ENCODE results near the gene ZAP70. TPM values are rescaled to one million over a fixed set of nuclear protein-coding genes. Genes with fewer than 3 reads are reported as not detected.

ZAP70 gene
- not detected in 2 replicates for total RNA-seq (2014; rRNA removed; shearing (Covaris generic))
- polyA plus RNA-seq (2016; fragmentation: Nextera tagmentation; extraction: Ambion mirVana), result not detected in 2 replicates

GRCh38 chr2:97713296-97714083 lies at the start of gene ZAP70:
Gene ZAP70, plus strand, starts transcription at chr2:97713576. Its CDS starts 10,461 bp downstream, at chr2:97724037.
- Histone ChIP-seq H3K9ac (no peak within 1 kb of the TSS), H4K20me1 (ENCODE audit: insufficient read depth) (no peaks in the 10 kb centered on the region), H3F3A (ENCODE audit: insufficient read depth) (no peaks in the 10 kb centered on the region), H3K27ac (no peak within 1 kb of the TSS), H3K36me3 (ENCODE audit: low read depth) (no peaks in the 10 kb centered on the region), H3K27me3 (replicated peaks; ENCODE audit: insufficient read depth) (no peaks in the 10 kb centered on the region), H3K9me2 (ENCODE audit: insufficient read depth) (no peaks in the 10 kb centered on the region), H2AFZ (no peak within 1 kb of the TSS), H3K9me3 (ENCODE audit: low read depth) (no peaks in the 10 kb centered on the region), H3K79me2 (ENCODE audit: insufficient read depth) (no peaks in the 10 kb centered on the region), H3K4me2 (ENCODE audit: unreplicated experiment) (no peak within 1 kb of the TSS), H3K4me1 (ENCODE audit: insufficient read depth) (no peaks in the 10 kb centered on the region), H3K4me3 (no peak within 1 kb of the TSS)
- no peak for TF ChIP-seq EZH2phosphoT487 (IDR thresholded peaks at IDR 0.05; ENCODE audit: insufficient read depth, low read depth)
- TF ChIP-seq EZH2 (IDR thresholded peaks at IDR 0.05; ENCODE audit: insufficient read depth, poor library complexity, severe bottlenecking), result no peak
- in situ Hi-C loops (cut with MboI), result no loop called here
- WGBS, 2 experiments (ENCODE audit: low coverage in 1 of 2, low lambda C conversion rate in 2 of 2, missing lambda C conversion rate in 2 of 2), result 77 to 80% methylated on average over 21 of the region's 21 CpGs
- no peak for DNase-seq

- H4K20me1 ChIP-seq (ENCODE audit: insufficient read depth), result no peaks in the 10 kb centered on the region
- no peak for DNase-seq
- peaks cover 20% of the 10 kb centered on the region for H3F3A ChIP-seq (ENCODE audit: insufficient read depth)
- H2AFZ ChIP-seq, result peak overlapping the region; percentile 80
- peak overlapping the region; percentile 77 for H3K4me3 ChIP-seq
- H3K9me3 ChIP-seq (ENCODE audit: low read depth), result no peaks in the 10 kb centered on the region
- no peaks in the 10 kb centered on the region for H3K36me3 ChIP-seq (ENCODE audit: low read depth)
- WGBS, 2 experiments (ENCODE audit: low coverage in 1 of 2, low lambda C conversion rate in 2 of 2, missing lambda C conversion rate in 2 of 2), result 0 to 5% methylated on average over 23 to 45 of the region's 46 CpGs
- peak overlapping the region; percentile 98 for H3K27ac ChIP-seq
- H3K27me3 ChIP-seq (replicated peaks; ENCODE audit: insufficient read depth), result no peaks in the 10 kb centered on the region
- H3K79me2 ChIP-seq (ENCODE audit: insufficient read depth), result peaks cover 38% of the 10 kb centered on the region
- peak overlapping the region; percentile 86 for H3K9ac ChIP-seq
- H3K4me1 ChIP-seq (ENCODE audit: insufficient read depth), result peaks cover 14% of the 10 kb centered on the region
- in situ Hi-C loops (cut with MboI), result no loop called here
- H3K4me2 ChIP-seq (ENCODE audit: unreplicated experiment), result peak overlapping the region; percentile 97
- TF ChIP-seq EZH2phosphoT487 (IDR thresholded peaks at IDR 0.05; ENCODE audit: insufficient read depth, low read depth) (no peak), EZH2 (IDR thresholded peaks at IDR 0.05; ENCODE audit: insufficient read depth, poor library complexity, severe bottlenecking) (no peak)
- no peaks in the 10 kb centered on the region for H3K9me2 ChIP-seq (ENCODE audit: insufficient read depth)
These were observed 49.8 kb upstream of the ZAP70 start for GRCh38 chr2:97663626-97663961.

DNA sequence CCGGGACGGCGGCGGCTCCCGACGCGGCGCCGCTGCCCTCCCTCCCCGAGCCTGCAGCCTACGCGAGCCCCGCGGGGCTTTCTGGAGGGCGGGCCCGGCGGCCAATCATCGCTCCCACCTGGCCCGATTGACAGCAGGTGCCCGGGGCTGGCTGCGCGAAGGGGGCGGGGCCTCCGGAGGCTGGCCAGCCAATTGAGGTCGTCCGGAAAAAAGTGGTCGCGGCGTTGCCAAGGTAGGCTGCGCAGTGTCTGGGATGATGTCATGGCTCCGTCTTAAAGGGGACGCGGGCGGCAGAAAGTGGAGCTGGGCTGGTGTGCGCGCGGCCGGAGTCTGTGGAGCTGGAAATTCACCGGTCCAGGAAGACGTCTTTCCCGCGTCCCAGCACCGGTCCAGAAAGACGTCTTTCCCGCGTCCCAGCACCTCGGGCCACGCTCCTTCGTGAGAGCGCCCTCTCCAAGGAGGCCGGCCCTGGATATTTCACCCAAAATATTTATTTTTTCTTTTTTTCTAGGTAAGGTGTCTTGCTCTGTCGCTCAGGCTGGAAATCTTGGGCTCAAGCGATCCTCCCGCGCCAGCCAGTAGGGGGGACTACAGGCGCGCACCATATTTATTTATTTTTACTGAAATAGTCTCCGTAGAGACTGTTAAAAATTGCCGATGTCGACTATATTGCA lies 49.3 kb upstream of the ZAP70 start, which contains the start of gene ACTR1B:
Gene ACTR1B, minus strand, starts transcription at position 83 of the 674 bp plus-strand sequence. CDS start 154 bp downstream, outside the sequence.
- Histone ChIP-seq H3F3A (ENCODE audit: insufficient read depth) (peaks cover 20% of the 10 kb centered on the region), H3K9ac (peak within 1 kb of the TSS; percentile 86), H2AFZ (peak within 1 kb of the TSS; percentile 95), H3K9me2 (ENCODE audit: insufficient read depth) (no peaks in the 10 kb centered on the region), H3K27me3 (replicated peaks; ENCODE audit: insufficient read depth) (no peaks in the 10 kb centered on the region), H3K4me2 (ENCODE audit: unreplicated experiment) (peak within 1 kb of the TSS; percentile 97), H3K79me2 (ENCODE audit: insufficient read depth) (peaks cover 33% of the 10 kb centered on the region), H3K9me3 (ENCODE audit: low read depth) (no peaks in the 10 kb centered on the region), H3K4me1 (ENCODE audit: insufficient read depth) (peaks cover 14% of the 10 kb centered on the region), H3K4me3 (peak within 1 kb of the TSS; percentile 77), H3K27ac (peak within 1 kb of the TSS; percentile 98), H3K36me3 (ENCODE audit: low read depth) (no peaks in the 10 kb centered on the region), H4K20me1 (ENCODE audit: insufficient read depth) (no peaks in the 10 kb centered on the region)
- DNase-seq, result peak; percentile 99
- in situ Hi-C loops (cut with MboI), result no loop called here
- WGBS, 2 experiments (ENCODE audit: low coverage in 1 of 2, low lambda C conversion rate in 2 of 2, missing lambda C conversion rate in 2 of 2), result 1 to 2% methylated on average over 41 to 55 of the region's 60 CpGs
- TF ChIP-seq EZH2 (IDR thresholded peaks at IDR 0.05; ENCODE audit: insufficient read depth, poor library complexity, severe bottlenecking) (no peak), EZH2phosphoT487 (IDR thresholded peaks at IDR 0.05; ENCODE audit: insufficient read depth, low read depth) (no peak)

DNA sequence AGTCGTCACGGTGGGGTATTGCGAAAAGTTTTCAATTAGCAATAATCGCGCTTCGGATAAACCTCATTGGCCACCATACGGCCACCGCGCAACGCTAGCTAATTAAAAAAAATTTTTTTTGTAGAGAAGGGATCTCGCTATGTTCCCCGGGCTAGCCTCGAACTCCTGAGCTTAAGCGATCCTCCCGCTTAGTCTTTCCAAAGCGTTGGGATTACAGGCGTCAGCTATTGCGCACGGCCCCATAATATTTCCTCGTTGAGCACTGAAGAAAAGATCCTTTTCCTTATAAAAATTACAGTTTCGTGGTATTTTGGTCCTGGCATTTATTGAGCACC lies 48.8 kb upstream of the ZAP70 start:
- peak overlapping the region; percentile 95 for H2AFZ ChIP-seq
- TF ChIP-seq EZH2phosphoT487 (IDR thresholded peaks at IDR 0.05; ENCODE audit: insufficient read depth, low read depth), result no peak
- no peak for TF ChIP-seq EZH2 (IDR thresholded peaks at IDR 0.05; ENCODE audit: insufficient read depth, poor library complexity, severe bottlenecking)
- WGBS, 2 experiments (ENCODE audit: low coverage in 1 of 2, low lambda C conversion rate in 2 of 2, missing lambda C conversion rate in 2 of 2), result 6 to 7% methylated on average over 21 of the region's 21 CpGs
- in situ Hi-C loops (cut with MboI), result no loop called here
- H3K9me2 ChIP-seq (ENCODE audit: insufficient read depth), result no peaks in the 10 kb centered on the region
- peak overlapping the region; percentile 92 for H3K4me2 ChIP-seq (ENCODE audit: unreplicated experiment)
- no peaks in the 10 kb centered on the region for H3K27me3 ChIP-seq (replicated peaks; ENCODE audit: insufficient read depth)
- H3K79me2 ChIP-seq (ENCODE audit: insufficient read depth), result peaks cover 29% of the 10 kb centered on the region
- H3K4me1 ChIP-seq (ENCODE audit: insufficient read depth), result peaks cover 14% of the 10 kb centered on the region
- peak overlapping the region; percentile 86 for H3K9ac ChIP-seq
- H3K27ac ChIP-seq, result peak overlapping the region; percentile 98
- H3K4me3 ChIP-seq, result peak overlapping the region; percentile 77
- DNase-seq, result peak; percentile 70
- H3K36me3 ChIP-seq (ENCODE audit: low read depth), result no peaks in the 10 kb centered on the region
- no peaks in the 10 kb centered on the region for H4K20me1 ChIP-seq (ENCODE audit: insufficient read depth)
- H3K9me3 ChIP-seq (ENCODE audit: low read depth), result no peaks in the 10 kb centered on the region
- H3F3A ChIP-seq (ENCODE audit: insufficient read depth), result peaks cover 20% of the 10 kb centered on the region

Measured in GM23248 (cell line).